Thyroid gland (tissue), 4 donors: ENCODE measurements around the gene GOLPH3L. TPM values are rescaled to one million over a fixed set of nuclear protein-coding genes. Genes with fewer than 3 reads are reported as not detected.
"Not testable (repeated sequence)": the region's sequence is repeated elsewhere in the genome, so short reads cannot be mapped to it uniquely, and the experiment has no call there.

Experiments used
- DNase-seq, 2 donors: peaks; one replicate each; pipeline ENCODE4 v3.0.0-alpha.2; 2019
- H3K27ac ChIP-seq, 3 donors: fragments of 200-600 bp; sonication (generic); 1 replicate in 2 of 3; 2 replicates in 1 of 3; pipeline ENCODE4 v1.5.1; 2016 to 2019; ENCODE audit warnings: mild to moderate bottlenecking in 1 of 3, moderate library complexity in 1 of 3
- H3K27me3 ChIP-seq: fragments of 200-600 bp; sonication (generic); one replicate; pipeline ENCODE4 v1.5.1; 2019
- H3K36me3 ChIP-seq, 2 donors: fragments of 200-600 bp; sonication (generic); one replicate each; pipeline ENCODE4 v1.5.1; 2016 to 2019
- H3K4me1 ChIP-seq, 2 donors: fragments of 200-600 bp; sonication (generic); one replicate each; pipeline ENCODE4 v1.5.1; 2017 to 2019
- H3K4me3 ChIP-seq, 3 donors: fragments of 200-600 bp; sonication (generic); replicated peaks in 1 of 3; 1 replicate in 2 of 3; 2 replicates in 1 of 3; pipeline ENCODE4 v1.5.1; 2016; ENCODE audit warnings: mild to moderate bottlenecking in 1 of 3
- H3K9me3 ChIP-seq: fragments of 200-600 bp; sonication (generic); one replicate; pipeline ENCODE4 v1.5.1; 2017
- CTCF ChIP-seq, 6 experiments: fragments of 200-600 bp in 3 of 6; fragments of 450-650 bp in 3 of 6; sonication (generic) in 3 of 6; IDR thresholded peaks; one replicate each; pipeline ENCODE4 v1.5.1; 2016 to 2019; ENCODE audit warnings: antibody characterized with exemption in 6 of 6, mild to moderate bottlenecking in 2 of 6, inconsistent platforms in 1 of 6, moderate library complexity in 1 of 6
- POLR2A ChIP-seq, 2 donors: fragments of 450-650 bp; IDR thresholded peaks; one replicate each; pipeline ENCODE4 v1.6.1; 2017; ENCODE audit warnings: antibody characterized with exemption in 2 of 2, mild to moderate bottlenecking in 2 of 2, moderate library complexity in 1 of 2
- WGBS, 2 donors: methylation state at CpG; one replicate each; pipeline ENCODE4 v1.1.5; 2017; 5-methylcytosine and 5-hydroxymethylcytosine counted together
- intact Hi-C: fragments of 100-400 bp; cut with DNase I; formaldehyde crosslinking; loops from one replicate; pipeline ENCODE4 v1.15.1; 2023
- total RNA-seq, 4 donors: library from RNA; depleted of rRNA; stranded (reverse); fragments of >200 nt; gene quantifications; one replicate each; pipeline ENCODE4 v1.2.3, GENCODE V29; 2016

GOLPH3L gene
- total RNA-seq, 4 donors from 2014 or later: 36.3 to 44.1 (median 39.2) TPM

- WGBS, 2 donors: 86 to 89% methylated on average over 7 of the region's 7 CpGs
- H3K9me3 ChIP-seq: no peaks in the 10 kb centered on the region
These were observed 33.6 kb downstream of the GOLPH3L start for GRCh38 chr1:150663321-150663720.

GRCh38 chr1:150662811-150663210, 34.1 kb downstream of the GOLPH3L start:
- Histone ChIP-seq H3K27me3 (no peaks in the 10 kb centered on the region), H3K27ac (no peak overlapping the region), H3K9me3 (no peaks in the 10 kb centered on the region), H3K4me3 (no peak overlapping the region), H3K4me1 (no peaks in the 10 kb centered on the region), H3K36me3 (peaks cover 10 to 19% of the 10 kb centered on the region in 2 donors)
- intact Hi-C loops: no loop called here
- no peak for DNase-seq
- TF ChIP-seq CTCF (IDR thresholded peaks at IDR 0.05) (no peak), POLR2A (IDR thresholded peaks at IDR 0.05) (no peak)
- 94 to 97% methylated on average over 9 of the region's 9 CpGs for WGBS, 2 donors

More at GRCh38 chr1:150663321-150663720, 33.6 kb downstream of the GOLPH3L start:
- H3K27ac ChIP-seq: no peak overlapping the region
- intact Hi-C loops: no loop called here
- no peak overlapping the region for H3K4me3 ChIP-seq
- H3K4me1 ChIP-seq: no peaks in the 10 kb centered on the region
- no peak for DNase-seq
- H3K27me3 ChIP-seq: no peaks in the 10 kb centered on the region
- TF ChIP-seq POLR2A (IDR thresholded peaks at IDR 0.05) (no peak), CTCF (IDR thresholded peaks at IDR 0.05) (no peak)
- peaks cover 10 to 19% of the 10 kb centered on the region in 2 donors for H3K36me3 ChIP-seq

GRCh38 chr1:150661156-150661555, 35.8 kb downstream of the GOLPH3L start:
- Histone ChIP-seq H3K4me3 (no peak overlapping the region), H3K9me3 (no peaks in the 10 kb centered on the region), H3K27me3 (no peaks in the 10 kb centered on the region), H3K4me1 (no peaks in the 10 kb centered on the region), H3K27ac (no peak overlapping the region), H3K36me3 (peaks cover 10 to 19% of the 10 kb centered on the region in 2 donors)
- no peak for DNase-seq
- 97 to 99% methylated on average over 5 of the region's 5 CpGs for WGBS, 2 donors
- TF ChIP-seq CTCF (IDR thresholded peaks at IDR 0.05) (no peak), POLR2A (IDR thresholded peaks at IDR 0.05) (no peak)
- intact Hi-C loops: no loop called here

GRCh38 chr1:150660584-150660983, 36.4 kb downstream of the GOLPH3L start:
- H3K4me3 ChIP-seq: no peak overlapping the region
- no peak for DNase-seq
- no peaks in the 10 kb centered on the region for H3K4me1 ChIP-seq
- TF ChIP-seq CTCF (IDR thresholded peaks at IDR 0.05) (no peak), POLR2A (IDR thresholded peaks at IDR 0.05) (no peak)
- no peaks in the 10 kb centered on the region for H3K9me3 ChIP-seq
- intact Hi-C loops: no loop called here
- peaks cover 10 to 19% of the 10 kb centered on the region in 2 donors for H3K36me3 ChIP-seq
- 82 to 84% methylated on average over 4 of the region's 4 CpGs for WGBS, 2 donors
- no peak overlapping the region for H3K27ac ChIP-seq
- H3K27me3 ChIP-seq: no peaks in the 10 kb centered on the region

- H3K4me3 ChIP-seq, DNase-seq, intact Hi-C loops, H3K27me3 ChIP-seq, H3K27ac ChIP-seq, H3K4me1 ChIP-seq, H3K9me3 ChIP-seq: not testable (repeated sequence)
- H3K36me3 ChIP-seq: peaks cover 10 to 19% of the 10 kb centered on the region in 2 donors
- 96 to 98% methylated on average over 4 of the region's 4 CpGs for WGBS, 2 donors
These were observed 39.9 kb downstream of the GOLPH3L start for GRCh38 chr1:150657064-150657463.

- H3K27ac ChIP-seq, H3K36me3 ChIP-seq, DNase-seq, H3K4me3 ChIP-seq, intact Hi-C loops, H3K27me3 ChIP-seq, H3K9me3 ChIP-seq: not testable (repeated sequence)
- peaks cover under 1 to 10% of the 10 kb centered on the region in 2 donors for H3K4me1 ChIP-seq
- WGBS, 2 donors: 94 to 97% methylated on average over 10 of the region's 10 CpGs
These were observed 42.3 kb downstream of the GOLPH3L start for GRCh38 chr1:150654635-150655034.
